Measurements from ENCODE around the gene MYO5C. TPM values are rescaled to one million over a fixed set of nuclear protein-coding genes. Genes with fewer than 3 reads are reported as not detected.
"Not testable (repeated sequence)": the region's sequence is repeated elsewhere in the genome, so short reads cannot be mapped to it uniquely, and the experiment has no call there.

The MYO5C gene
- total RNA-seq, 1 donor from 2014 or later: 56.3 TPM

DNA sequence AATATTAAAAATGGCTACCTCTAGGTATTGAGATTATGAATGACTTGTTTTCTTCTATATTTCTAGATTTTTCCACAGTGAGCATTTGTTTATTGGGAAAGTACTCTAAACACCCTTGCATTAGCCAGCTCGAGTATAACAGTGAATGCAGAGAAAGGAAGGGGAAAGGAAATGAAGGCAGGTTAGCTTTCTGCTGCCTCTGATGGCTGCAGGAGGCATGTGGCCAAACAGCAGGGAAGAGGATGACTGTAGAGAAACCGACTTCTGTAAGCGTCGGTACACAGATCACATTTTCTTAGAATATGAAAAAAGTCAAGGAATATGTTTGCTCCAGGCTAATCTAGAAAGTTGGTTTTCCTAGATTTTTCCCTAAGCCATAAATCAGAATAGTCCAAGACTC is 124.2 kb downstream of the MYO5C start:
- DNase-seq (ENCODE audit: low spot score): no peak

DNA sequence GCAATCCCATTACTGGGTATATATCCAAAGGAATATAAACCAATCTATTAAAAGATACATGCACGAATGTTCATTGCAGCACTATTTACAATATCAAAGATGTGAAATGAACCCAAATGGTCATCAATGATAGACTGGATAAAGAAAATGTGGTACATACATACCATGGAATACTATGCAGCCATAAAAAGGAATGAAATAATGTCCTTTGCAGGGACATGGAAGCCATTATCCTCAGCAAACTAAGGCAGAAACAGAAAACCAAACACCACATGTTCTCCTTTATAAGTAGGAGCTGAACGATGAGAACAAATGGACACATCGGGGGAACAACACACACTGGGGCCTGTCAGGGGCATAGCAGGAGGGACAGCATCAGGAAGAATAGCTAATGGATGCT is 125.4 kb downstream of the MYO5C start:
- DNase-seq (ENCODE audit: low spot score): not testable (repeated sequence)

DNA sequence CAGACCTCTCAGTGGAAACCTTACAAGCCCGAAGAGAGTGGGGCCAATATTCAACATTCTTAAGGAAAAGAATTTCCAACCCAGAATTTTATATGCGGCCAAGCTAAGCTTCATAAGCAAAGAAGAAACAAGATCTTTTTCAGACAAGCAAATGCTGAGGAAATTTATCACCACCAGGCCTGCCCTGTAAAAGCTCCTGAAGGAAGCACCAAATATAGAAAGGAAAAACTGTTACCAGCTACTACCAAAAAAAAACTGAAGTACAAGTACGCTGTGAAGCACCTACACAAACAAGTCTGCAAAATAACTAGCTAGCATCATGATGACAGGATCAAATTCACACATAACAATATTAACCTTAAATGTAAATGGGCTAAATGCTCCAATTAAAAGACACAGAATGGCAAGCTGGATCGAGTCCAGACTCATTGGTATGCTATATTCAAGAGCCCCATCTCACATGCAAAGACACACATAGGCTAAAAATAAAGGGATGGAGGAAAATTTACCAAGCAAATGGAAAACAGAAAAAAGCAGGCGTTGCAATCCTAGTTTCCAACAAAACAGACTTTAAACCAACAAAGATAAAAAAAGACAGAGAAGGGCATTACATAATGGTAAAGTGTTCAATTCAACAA is 130.0 kb downstream of the MYO5C start:
- DNase-seq (ENCODE audit: low spot score): not testable (repeated sequence)

DNA sequence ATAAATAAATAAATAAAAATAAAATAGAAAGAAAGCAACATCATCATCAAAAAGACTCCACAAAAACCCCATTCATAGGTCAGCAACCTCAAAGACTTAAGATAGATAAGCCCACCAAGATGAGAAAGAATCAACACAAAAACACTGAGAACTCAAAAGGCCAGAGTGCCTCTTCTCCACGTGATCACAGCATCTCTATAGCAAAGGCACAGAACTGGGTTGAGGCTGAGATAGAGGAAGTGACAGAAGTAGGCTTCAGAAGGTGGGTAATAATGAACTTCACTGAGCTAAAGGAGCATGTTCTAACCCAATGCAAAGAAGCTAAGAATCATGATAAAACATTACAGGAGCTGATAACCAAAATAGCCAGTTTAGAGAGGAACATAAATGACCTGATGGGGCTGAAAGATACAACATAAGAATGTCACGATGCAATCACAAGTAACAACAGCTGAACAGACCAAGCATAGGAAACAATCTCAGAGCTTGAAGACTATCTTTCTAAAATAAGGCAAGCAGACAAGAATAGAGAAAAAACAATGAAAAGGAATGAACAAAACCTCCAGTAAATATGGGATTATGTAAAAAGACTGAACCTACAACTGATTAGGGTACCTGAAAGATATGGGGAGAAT is 130.9 kb downstream of the MYO5C start:
- DNase-seq (ENCODE audit: low spot score): no peak

DNA sequence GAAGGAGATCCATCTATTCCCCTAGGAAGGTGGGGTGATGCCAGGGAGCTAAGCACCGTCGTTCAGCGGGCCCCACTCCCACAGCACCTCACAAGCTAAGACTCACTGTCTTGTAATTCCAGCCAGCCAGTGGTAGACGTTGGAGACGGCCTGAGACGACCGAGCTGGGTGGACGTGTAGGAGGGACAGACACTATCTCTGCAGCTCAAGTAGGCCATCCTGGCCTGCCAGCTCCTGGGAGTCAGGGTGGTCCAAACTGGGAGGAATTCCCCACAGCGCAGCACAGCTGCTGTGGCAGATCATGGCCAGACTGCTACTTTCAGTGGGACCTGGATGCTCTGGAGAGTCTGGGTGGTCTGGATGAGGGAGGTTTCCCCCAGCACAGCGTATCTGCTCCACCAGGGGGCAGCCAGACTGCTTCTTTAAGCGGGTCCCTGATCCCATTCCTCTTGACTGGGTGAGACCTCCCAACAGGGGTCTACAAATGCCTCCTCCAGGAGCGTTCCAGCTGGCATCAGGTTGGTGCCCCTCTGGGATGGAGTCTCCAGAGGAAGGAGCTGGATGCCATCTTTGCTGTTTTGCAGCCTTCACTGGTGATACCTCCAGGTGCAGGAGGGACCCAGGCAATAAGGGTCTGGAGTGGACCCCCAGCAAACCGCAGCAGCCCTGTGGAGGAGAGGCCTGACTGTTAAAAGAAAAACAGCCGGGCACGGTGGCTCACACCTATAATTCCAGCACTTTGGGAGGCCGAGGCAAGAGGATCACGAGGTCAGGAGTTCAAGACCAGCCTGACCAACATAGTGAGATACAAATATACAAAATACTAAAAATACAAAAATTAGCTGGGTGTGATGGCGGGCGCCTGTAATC is 132.0 kb downstream of the MYO5C start:
- no peak for DNase-seq (ENCODE audit: low spot score)

DNA sequence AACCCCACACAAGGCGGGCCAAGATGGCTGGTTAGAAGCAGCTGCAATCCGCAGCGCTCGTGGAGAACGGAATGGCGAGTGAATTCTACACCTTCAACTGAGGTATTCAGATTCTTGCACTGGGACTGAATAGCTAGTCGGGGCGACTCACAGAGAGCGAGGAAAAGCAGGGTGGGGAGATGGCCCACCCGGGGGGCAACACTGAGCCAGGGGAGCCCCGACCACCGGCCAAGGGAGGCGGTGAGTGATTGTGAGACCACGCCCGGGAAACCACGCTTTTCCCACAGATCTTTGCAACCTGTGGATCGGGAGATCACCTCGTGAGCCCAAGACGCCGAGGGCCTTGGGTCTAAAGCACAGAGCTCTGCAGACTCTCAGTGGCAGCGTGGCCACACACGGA is 132.7 kb downstream of the MYO5C start:
- DNase-seq (ENCODE audit: low spot score): no peak

DNA sequence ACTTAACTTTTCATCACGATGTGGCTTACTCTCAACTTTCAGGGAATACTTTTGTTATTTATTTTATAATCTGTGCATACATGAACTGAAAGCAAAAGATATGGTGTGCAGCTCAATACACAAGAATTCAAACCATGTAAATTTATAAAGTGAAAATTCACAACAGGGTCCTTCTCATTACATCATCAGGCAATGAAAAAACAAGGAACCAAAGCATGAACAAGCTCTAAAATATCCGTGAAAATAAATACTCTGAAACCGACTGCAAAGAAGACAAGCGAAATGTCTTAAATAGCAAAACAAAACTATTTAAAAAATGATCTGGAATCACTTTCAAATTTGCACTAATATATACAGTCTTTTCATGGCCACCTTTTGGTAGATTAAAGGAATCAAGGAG is 133.3 kb downstream of the MYO5C start:
- DNase-seq (ENCODE audit: low spot score): no peak

DNA sequence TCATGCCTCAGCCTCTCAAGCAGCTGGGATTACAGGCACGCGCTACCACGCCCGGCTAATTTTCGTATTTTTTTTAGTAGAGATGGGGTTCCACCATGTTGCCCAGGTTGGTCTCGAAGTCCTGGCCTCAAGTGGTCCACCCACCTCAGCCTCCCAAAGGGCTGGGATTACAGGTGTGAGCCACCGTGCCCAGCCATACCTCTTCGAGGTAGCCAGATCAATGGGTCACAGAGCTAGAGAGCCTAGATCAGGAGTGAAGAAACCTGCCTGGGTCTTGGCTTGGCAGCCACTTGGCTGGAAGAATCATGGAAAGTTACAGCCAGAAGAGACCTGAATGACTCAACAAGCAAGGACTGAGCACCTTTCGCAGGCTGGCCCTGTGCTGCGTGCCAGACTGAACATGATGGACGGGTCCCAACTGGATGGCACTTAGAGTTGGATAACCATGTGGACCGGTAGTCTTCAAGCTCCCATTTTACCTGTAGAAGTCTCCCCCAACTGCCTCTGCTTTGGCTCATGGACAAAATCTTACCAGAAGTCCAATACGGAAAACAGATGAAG is 134.1 kb downstream of the MYO5C start:
- no peak for DNase-seq (ENCODE audit: low spot score)

DNA sequence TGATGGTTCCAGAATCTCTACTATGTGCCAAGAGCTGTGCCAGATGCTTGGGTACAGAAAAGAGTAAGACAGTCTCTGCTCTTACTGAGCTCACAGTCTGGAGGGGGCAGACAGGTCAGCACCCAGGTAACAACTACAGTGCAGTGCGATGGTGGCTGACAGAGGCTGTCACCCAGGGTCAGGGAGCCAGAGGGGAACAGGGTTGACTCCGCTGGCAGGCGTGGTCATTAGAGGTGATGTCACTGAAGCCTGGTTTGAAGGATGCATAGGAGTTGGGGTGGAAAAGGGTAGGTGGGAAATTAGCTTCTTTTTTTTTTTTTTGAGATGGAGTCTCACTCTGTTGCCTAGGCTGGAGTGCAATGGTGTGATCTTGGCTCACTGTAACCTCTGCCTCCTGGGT is 136.0 kb downstream of the MYO5C start:
- no peak for DNase-seq (ENCODE audit: low spot score)

DNA sequence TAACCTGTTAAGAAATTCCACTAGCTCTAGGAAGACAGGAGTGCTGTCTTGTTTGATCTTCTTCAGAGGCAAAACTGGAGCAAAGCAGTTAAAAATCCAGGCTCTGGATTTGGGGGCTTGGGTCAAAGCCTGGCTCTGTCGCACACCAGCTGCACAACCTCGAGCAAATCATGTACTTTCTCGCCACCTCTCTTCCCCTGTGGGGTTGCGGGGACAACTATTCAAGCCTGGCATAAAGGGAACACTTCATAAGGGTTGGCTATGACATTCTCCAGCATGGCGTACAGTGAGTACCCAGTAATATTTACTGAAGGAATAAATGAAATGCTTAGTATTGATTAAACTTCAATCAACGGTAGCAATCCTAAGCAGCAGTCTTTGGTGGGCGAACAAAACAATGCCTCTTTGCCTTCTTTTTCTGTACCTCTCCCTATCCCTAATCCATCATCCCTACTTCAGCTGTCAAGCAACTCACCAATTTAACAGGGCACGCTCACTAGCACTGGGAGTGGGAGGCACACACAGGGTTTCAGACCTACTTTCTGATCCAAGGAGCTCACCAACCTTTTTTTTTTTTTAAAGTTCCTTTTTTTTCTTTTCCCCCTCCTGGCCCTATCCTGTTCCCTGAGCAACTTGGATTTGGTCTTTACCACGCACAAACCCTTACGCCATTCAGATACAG is 137.4 kb downstream of the MYO5C start:
- DNase-seq (ENCODE audit: low spot score): no peak

DNA sequence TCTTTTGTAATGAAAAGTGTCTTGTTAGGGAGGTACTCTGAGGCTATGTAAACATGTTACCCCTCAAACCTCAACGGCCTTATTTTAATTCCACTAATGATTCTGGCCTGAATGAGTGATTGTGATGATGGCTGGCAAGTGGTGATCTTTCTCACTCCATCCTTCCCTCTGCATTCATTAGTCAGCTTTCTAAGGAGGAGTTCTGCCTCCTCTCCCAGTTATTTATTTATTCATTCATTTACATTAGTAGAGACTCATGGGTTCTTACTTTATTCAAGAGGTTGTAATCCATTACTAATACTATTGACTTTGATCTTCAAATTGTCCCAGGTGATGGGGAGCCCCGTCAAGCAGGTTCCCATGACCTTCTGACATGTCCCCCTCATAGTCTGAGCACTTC is 139.7 kb downstream of the MYO5C start:
- no peak for DNase-seq (ENCODE audit: low spot score)

DNA sequence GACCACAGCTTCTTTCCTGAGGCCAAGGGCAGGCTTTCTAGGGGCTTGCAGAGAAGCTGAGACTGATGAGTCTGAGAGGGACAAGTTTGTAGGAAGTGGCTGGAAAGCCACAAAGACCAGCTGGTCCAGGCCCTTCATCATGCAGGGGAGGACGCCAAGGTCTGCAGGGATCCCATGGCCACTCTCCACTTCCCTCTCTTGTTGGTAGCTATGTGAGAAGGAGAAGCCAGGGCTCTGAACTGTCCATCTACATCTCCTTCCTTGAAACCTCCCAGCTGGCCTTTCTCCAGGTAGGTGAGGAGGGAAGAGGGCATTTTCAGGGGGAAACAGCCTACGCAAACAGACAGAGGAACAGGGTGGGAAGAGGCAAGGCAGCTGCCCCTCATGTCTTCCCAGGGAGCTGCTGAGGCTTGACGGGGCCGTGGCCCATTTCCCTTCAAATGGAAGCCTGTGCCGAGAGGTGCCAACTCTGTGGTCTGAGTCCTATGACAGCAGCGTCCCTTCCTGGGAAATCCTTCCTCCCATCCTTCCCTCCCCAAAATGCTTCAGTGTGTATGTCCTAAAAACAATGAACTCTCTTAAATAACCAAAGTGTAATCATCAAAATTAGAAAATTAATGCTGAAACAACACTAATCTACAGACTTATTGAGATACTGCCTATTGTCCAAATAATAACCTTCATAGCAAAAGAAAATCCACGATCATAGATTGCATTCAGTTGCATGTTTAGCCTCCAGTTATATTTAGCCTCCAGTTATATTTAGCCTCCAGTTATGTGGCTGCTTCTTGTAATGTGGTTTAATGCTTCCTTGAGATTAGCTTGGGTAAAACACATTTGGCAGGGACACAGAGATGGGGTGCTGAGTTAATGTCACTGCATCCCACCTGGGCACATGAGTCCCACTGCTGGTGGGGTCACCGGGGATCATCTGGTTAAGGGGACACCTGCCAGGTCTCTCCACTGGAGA is 140.4 kb downstream of the MYO5C start:
- DNase-seq (ENCODE audit: low spot score): no peak

DNA sequence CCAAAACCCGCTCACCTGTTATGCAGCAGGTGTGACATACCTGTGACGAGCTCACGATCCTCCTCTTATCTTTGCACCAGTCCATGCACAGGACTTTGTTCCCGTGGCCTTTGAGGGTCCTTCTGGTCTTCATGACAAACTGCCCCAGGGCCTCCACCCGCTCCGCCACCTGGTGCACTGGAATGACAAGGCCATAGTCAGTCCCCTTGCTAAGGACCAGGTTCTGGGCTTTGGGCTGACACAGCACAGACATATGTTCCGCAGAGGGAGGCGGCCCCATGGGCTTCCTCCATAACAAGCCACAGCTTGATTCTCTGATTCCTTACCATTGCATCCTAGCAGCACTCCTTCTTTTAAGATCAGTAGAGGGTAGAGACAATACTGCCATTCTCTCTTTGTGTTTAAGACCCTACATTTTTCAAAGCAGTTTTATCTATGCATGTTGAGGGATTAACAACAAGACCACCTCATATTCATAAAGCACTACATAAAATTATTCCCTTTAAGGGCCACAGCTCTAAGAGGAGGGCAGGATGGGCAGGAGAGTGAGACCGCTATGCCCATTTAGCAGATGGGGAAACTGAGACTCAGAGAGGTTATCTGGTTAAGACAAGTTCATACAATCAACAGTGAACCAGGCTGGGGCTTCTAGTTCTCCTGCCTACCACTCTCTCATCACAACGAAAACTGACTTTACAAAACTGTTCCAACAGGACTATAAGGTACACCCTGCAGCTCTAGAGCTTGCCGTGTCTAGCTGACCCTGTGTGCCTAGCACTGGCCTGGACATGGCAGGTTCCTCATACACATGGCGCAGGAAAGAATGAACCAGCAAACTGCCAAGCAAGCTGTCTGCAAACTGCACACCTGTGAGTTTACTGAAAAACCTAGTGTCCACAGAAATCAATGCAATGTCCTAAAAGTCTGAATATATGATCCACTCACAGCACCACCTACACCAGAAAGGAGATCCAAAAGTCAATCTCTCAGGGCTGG is 141.4 kb downstream of the MYO5C start:
- DNase-seq (ENCODE audit: low spot score): no peak

DNA sequence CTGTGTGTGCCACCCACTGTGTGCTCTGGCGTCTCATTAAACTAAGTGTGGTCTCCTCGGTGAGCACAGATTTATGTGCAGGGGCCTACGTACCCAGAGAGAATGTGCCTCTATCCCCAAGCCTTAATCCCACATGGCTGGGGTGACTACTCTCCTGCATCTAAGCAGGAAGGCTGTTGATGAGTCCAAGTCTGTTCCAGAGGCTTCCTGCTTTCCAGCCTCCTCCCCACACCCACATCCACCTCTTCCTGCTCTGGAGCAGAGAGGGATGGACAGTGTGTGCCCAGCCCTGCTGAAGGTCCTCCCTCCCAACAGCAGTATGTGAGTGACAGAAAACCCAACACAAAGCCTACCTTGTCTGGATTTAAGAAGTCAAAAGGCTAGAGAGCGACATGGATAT is 144.3 kb downstream of the MYO5C start:
- no peak for DNase-seq (ENCODE audit: low spot score)

DNA sequence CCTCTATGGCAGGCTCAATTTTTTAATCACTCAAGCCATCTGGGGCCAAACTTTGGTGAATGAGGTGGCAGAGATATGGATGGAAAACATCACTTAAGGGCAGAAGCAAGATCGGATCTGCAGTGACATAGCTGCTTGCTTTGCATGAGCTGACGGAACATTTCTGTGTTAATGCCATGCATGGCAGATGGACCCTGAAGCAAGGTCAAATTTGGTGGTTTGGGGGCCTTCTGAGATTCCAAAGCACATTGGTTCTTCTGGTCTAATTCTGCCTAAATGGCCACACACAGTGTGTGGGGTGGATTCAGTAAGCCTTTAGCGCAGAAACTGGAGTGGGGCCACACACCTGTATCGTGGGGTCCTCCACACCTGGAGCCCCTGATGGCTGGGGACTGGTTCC is 144.7 kb downstream of the MYO5C start:
- DNase-seq (ENCODE audit: low spot score): no peak

DNA sequence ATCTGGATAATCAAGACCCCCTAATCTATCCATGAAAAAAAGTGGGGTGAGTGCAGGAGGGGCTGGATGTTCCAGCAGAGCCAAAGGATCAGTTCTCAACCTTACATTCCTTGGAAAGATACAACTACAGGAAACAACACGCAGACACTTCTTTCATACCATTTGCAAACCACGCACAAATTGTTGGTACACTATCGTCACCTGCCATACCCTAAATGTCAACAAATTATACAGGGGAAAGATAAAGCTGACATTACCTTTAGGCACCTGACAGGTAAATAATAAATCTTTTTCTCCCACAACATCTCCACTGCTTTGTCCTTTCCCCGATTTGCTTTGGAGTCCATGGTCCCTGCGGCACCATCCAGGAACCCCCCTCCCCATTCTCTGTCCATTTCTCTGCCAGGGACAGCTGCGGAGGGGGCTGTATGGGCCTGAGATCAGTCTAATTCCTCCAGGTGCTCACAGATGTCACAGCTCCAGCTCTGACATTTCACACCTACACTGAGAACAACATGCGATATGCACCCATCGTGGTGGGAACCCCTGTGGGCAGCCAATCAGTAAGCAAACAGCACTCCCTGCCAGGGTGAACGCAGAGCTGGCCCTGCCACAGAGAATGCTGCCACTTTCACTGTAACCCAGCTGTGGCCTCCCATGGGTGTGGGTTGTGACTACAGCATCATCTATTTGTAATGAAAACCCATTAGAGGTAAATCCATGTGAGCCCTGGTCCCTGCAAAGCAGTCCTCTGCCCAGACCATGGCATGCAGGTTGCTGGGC is 145.4 kb downstream of the MYO5C start:
- DNase-seq (ENCODE audit: low spot score): no peak

DNA sequence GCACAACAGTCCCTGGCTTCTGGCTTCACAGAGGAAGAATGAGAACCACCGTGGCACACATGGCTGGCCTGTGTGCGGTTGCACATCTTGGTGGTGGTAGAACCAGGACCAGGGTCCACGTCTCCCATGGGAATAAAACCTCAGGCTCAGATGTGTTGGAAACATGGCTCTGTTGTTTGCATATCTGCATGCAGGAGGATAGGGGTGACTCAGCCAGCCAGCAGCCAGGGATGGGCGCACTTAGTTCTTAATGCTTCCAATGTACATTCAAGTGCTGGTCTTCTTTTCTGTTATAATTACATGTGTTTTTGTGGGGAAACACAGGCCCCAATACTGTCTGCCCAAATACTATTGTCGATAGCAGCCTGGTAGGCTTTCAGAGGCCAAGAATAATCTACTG is 147.2 kb downstream of the MYO5C start:
- DNase-seq (ENCODE audit: low spot score): no peak

DNA sequence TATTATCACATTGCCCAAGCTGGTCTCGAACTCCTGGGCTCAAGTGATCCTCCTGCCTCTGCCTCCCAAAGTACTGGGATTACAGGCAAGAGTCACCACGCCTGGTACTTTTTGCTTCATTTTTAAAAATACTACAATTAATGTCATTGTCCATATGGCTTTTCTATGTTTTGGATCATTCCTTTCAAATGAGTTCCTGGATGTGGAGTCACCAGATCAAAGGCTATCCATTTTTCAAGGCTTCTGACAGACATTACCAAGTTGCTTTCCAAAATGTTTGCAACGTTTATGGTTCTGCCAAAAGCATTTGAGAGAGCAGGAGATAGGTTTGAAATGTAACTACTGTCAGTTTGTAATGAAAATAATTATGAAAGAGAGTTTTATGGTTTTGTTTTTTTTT is 148.8 kb downstream of the MYO5C start:
- no peak for DNase-seq (ENCODE audit: low spot score)

DNA sequence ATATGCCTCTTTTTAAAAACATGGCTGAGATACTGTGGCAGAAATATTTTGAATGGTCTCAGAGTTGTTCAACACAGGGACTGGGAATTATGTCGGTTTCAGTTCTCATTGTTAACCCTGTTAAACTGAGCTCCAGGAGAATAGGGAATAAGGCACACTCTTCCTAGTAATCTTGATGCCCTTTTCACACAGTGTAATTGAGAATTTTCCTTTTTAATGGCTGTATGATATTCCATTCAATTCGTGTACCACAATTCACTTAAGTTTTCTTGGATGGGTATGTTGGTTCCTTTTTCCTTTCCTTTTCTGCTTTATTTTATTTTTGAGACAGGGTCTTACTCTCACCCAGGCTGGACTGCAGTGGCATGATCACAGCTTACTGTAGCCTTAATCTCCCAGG is 149.3 kb downstream of the MYO5C start:
- DNase-seq (ENCODE audit: low spot score): no peak
